H1 (cell line): ENCODE data around the gene DDX31. TPM values are rescaled to one million over a fixed set of nuclear protein-coding genes. Genes with fewer than 3 reads are reported as not detected.

Experiments used
- CTCF ChIA-PET: fragments of 300-600 bp; sonication (Branson Sonifier 250); formaldehyde crosslinking; loops from one replicate; lab custom pipeline; 2021; ENCODE audit not compliant: partially characterized antibody; lab: Charles Lee
- POLR2A ChIA-PET: fragments of 300-600 bp; sonication (Branson Sonifier 250); formaldehyde crosslinking; loops from one replicate; lab custom pipeline; 2021; ENCODE audit warnings: inconsistent platforms; ENCODE audit not compliant: partially characterized antibody; lab: Charles Lee
- DNase-seq, 2 experiments: peaks; one replicate each; pipeline versions ENCODE4 v3.0.0 to v3.0.0-alpha.2; 2010 to 2022; ENCODE audit warnings: low spot score in 2 of 2, low read depth in 1 of 2, mixed read lengths in 1 of 2
- FAIRE-seq: peaks from 2 replicates; lab custom pipeline; 2011; peaks lifted over from hg19 to GRCh38; lab: Jason Lieb, UNC
- H2AFZ ChIP-seq: 2 replicates; pipeline ENCODE4 v1.8.1; 2012; ENCODE audit warnings: low read length, inconsistent platforms
- H2AK5ac ChIP-seq: 2 replicates; pipeline ENCODE4 v1.6.1; 2013; ENCODE audit warnings: low read depth, low read length
- H2BK120ac ChIP-seq: replicated peaks from 2 replicates; pipeline ENCODE3; 2013; ENCODE audit warnings: low read depth, low read length, inconsistent platforms
- H2BK12ac ChIP-seq: 2 replicates; pipeline ENCODE4 v1.6.1; 2013; ENCODE audit warnings: low read depth, low read length
- H2BK15ac ChIP-seq: 2 replicates; pipeline ENCODE4 v1.6.1; 2013; ENCODE audit warnings: low read length
- H2BK20ac ChIP-seq: 2 replicates; pipeline ENCODE4 v1.6.1; 2013; ENCODE audit warnings: low read length
- H2BK5ac ChIP-seq: 2 replicates; pipeline ENCODE4 v1.6.1; 2013; ENCODE audit warnings: low read depth, low read length
- H3K14ac ChIP-seq: 2 replicates; pipeline ENCODE4 v1.6.1; 2013; ENCODE audit warnings: inconsistent platforms; ENCODE audit not compliant: insufficient read length
- H3K18ac ChIP-seq: 2 replicates; pipeline ENCODE4 v1.6.1; 2013; ENCODE audit warnings: low read length; ENCODE audit errors: extremely low read depth
- H3K23ac ChIP-seq: 2 replicates; pipeline ENCODE4 v1.6.1; 2013; ENCODE audit warnings: inconsistent platforms; ENCODE audit not compliant: insufficient read length
- H3K23me2 ChIP-seq: 2 replicates; pipeline ENCODE4 v1.6.1; 2013; ENCODE audit warnings: low read depth, low read length
- H3K27ac ChIP-seq: 2 replicates; pipeline ENCODE4 v1.6.1; 2011; ENCODE audit warnings: low read depth, low read length, inconsistent platforms
- H3K27me3 ChIP-seq, 4 experiments: replicated peaks in 1 of 4; 1 replicate in 1 of 4; 2 replicates in 3 of 4; pipeline versions ENCODE4 v1.6.1 to v1.8.1; 2011 to 2013; ENCODE audit warnings: low read length in 3 of 4, mild to moderate bottlenecking in 3 of 4, inconsistent platforms in 2 of 4, mixed read lengths in 2 of 4, moderate library complexity in 1 of 4; ENCODE audit not compliant: control insufficient read depth in 3 of 4, insufficient read depth in 3 of 4; ENCODE audit errors: extremely low read depth in 1 of 4
- H3K36me3 ChIP-seq, 4 experiments: 2 replicates each; pipeline versions ENCODE4 v1.6.1 to v1.8.1; 2011 to 2013; ENCODE audit warnings: mild to moderate bottlenecking in 4 of 4, low read length in 3 of 4, moderate library complexity in 2 of 4, control low read depth in 1 of 4, inconsistent platforms in 1 of 4; ENCODE audit not compliant: insufficient read depth in 4 of 4, control insufficient read depth in 2 of 4
- H3K4ac ChIP-seq: replicated peaks from 2 replicates; pipeline ENCODE3; 2013; ENCODE audit warnings: low read length, low read depth, mixed read lengths, inconsistent platforms; ENCODE audit not compliant: insufficient read length
- H3K4me1 ChIP-seq, 4 experiments: replicated peaks in 1 of 4; 1 replicate in 1 of 4; 2 replicates in 3 of 4; pipeline versions ENCODE4 v1.6.1 to v1.8.1; 2011 to 2013; ENCODE audit warnings: low read length in 3 of 4, inconsistent platforms in 2 of 4, mixed read lengths in 1 of 4; ENCODE audit not compliant: insufficient read depth in 4 of 4, control insufficient read depth in 3 of 4
- H3K4me2 ChIP-seq, 2 experiments: 2 replicates each; pipeline versions ENCODE4 v1.6.1 to v1.8.1; 2011 to 2013; ENCODE audit warnings: low read depth in 2 of 2, low read length in 2 of 2, control low read depth in 1 of 2, inconsistent platforms in 1 of 2, mild to moderate bottlenecking in 1 of 2; ENCODE audit not compliant: insufficient read depth in 1 of 2
- H3K4me3 ChIP-seq, 4 experiments: fragments of 200-600, 300-600 bp in 1 of 4; sonication (generic), shearing (Covaris generic), sonication (Bioruptor Twin) in 1 of 4; 2 replicates each; pipeline versions ENCODE4 v1.5.1 to v1.8.1; 2011 to 2016; ENCODE audit warnings: low read length in 4 of 4, low read depth in 3 of 4, control low read depth in 2 of 4, inconsistent platforms in 2 of 4, mild to moderate bottlenecking in 2 of 4, mixed read lengths in 1 of 4, moderate library complexity in 1 of 4; ENCODE audit not compliant: insufficient read depth in 2 of 4; ENCODE audit errors: extremely low read depth in 1 of 4
- H3K56ac ChIP-seq: replicated peaks from 2 replicates; pipeline ENCODE3; 2013; ENCODE audit warnings: low read depth, mild to moderate bottlenecking, mixed read lengths, low read length, inconsistent platforms; ENCODE audit not compliant: insufficient read length
- H3K79me1 ChIP-seq: 2 replicates; pipeline ENCODE4 v1.6.1; 2013; ENCODE audit warnings: low read depth, low read length, control low read depth
- H3K79me2 ChIP-seq, 2 experiments: 2 replicates each; pipeline versions ENCODE4 v1.6.1 to v1.8.1; 2012 to 2013; ENCODE audit warnings: low read length in 2 of 2, mild to moderate bottlenecking in 2 of 2, inconsistent platforms in 1 of 2; ENCODE audit not compliant: insufficient read depth in 2 of 2, control insufficient read depth in 1 of 2
- H3K9ac ChIP-seq, 4 experiments: replicated peaks in 1 of 4; 1 replicate in 1 of 4; 2 replicates in 3 of 4; pipeline versions ENCODE4 v1.6.1 to v1.8.1; 2011 to 2013; ENCODE audit warnings: low read depth in 3 of 4, low read length in 3 of 4, control low read depth in 2 of 4, mild to moderate bottlenecking in 2 of 4, moderate library complexity in 2 of 4, inconsistent platforms in 1 of 4; ENCODE audit errors: extremely low read depth in 1 of 4
- H3K9me3 ChIP-seq, 2 experiments: 2 replicates each; pipeline versions ENCODE4 v1.6.1 to v1.8.1; 2012 to 2013; ENCODE audit warnings: mild to moderate bottlenecking in 2 of 2, moderate library complexity in 2 of 2, control low read depth in 1 of 2, inconsistent platforms in 1 of 2, low read depth in 1 of 2, low read length in 1 of 2, mixed read lengths in 1 of 2; ENCODE audit not compliant: insufficient read depth in 2 of 2
- H4K20me1 ChIP-seq, 2 experiments: replicated peaks in 1 of 2; 2 replicates each; pipeline versions ENCODE3 to v1.8.1; 2011 to 2013; ENCODE audit warnings: inconsistent platforms in 2 of 2, low read length in 2 of 2, mild to moderate bottlenecking in 1 of 2; ENCODE audit not compliant: insufficient read depth in 2 of 2, control insufficient read depth in 1 of 2
- H4K5ac ChIP-seq: 2 replicates; pipeline ENCODE4 v1.6.1; 2013; ENCODE audit warnings: low read length, low read depth, mixed read lengths, inconsistent platforms; ENCODE audit not compliant: insufficient read length
- H4K8ac ChIP-seq: 2 replicates; pipeline ENCODE4 v1.8.0; 2013; ENCODE audit warnings: mild to moderate bottlenecking, moderate library complexity, low read length, inconsistent platforms; ENCODE audit not compliant: insufficient read depth; ENCODE audit errors: extremely low read depth
- H4K91ac ChIP-seq: replicated peaks from 2 replicates; pipeline ENCODE3; 2013; ENCODE audit warnings: low read length, mixed read lengths, inconsistent platforms; ENCODE audit not compliant: insufficient read length
- ATF2 ChIP-seq: IDR thresholded peaks from 2 replicates; pipeline ENCODE4 v1.6.1; 2012; ENCODE audit warnings: low read length, inconsistent platforms
- MAFK ChIP-seq: IDR thresholded peaks from 2 replicates; pipeline ENCODE4 v1.6.1; 2012; ENCODE audit warnings: low read depth, mild to moderate bottlenecking, improper control_type of control experiment, low read length
- WGBS, 2 experiments: shearing (Covaris generic) in 1 of 2; methylation state at CpG; one replicate each; pipeline versions ENCODE4 v1.1.6 to v1.1.7; 2013 to 2015; ENCODE audit warnings: low lambda C conversion rate in 2 of 2, mixed read lengths in 2 of 2, inconsistent platforms in 1 of 2, low coverage in 1 of 2, missing lambda C conversion rate in 1 of 2; ENCODE audit not compliant: insufficient replicate concordance in 2 of 2, insufficient coverage in 1 of 2, insufficient read length in 1 of 2; ENCODE audit errors: extremely low coverage in 1 of 2, missing lambda C conversion rate in 1 of 2; 5-methylcytosine and 5-hydroxymethylcytosine counted together
- polyA plus RNA-seq, 7 experiments: library from polyadenylated mRNA; depleted of rRNA in 3 of 7; stranded (reverse) in 5 of 7; unstranded in 2 of 7; fragments of >200 nt in 5 of 7; fragments of 200-250 nt in 2 of 7; gene quantifications; 1 replicate in 5 of 7; 2 replicates in 1 of 7; 4 replicates in 1 of 7; pipeline versions ENCODE4 v1.2.1 to v1.2.3, GENCODE V29; 2011 to 2013; ENCODE audit warnings: missing spikeins in 2 of 7, mixed read lengths in 2 of 7
- total RNA-seq: library from RNA; stranded (reverse); fragmentation: NEBNext Ultra II Directional; extraction: Animal tissue kit (Norgen Biotek cat#: 25700); gene quantifications from 2 replicates; pipeline ENCODE4 v1.2.1, GENCODE V29; 2021

Gene DDX31
- total and polyA plus RNA-seq, 2 of the 8 experiments (the other 6 are each of a cell fraction or from before 2014, with no cell fraction given) = 9.5 to 23.7 TPM

- no peak overlapping the region for H3K27ac ChIP-seq
- H2BK20ac ChIP-seq = no peak overlapping the region
- no peak overlapping the region for H3K23ac ChIP-seq
- H3K79me1 ChIP-seq = peaks cover 6% of the 10 kb centered on the region; the same call in 1 of the 2 replicates
- H3K4me2 ChIP-seq = no peak overlapping the region
- H3K4me1 ChIP-seq = no peaks in the 10 kb centered on the region
- FAIRE-seq (no peak), DNase-seq (no peak)
- TF ChIP-seq MAFK (no peak), ATF2 (no peak)
- no peak overlapping the region for H4K91ac ChIP-seq
- H2AK5ac ChIP-seq = no peak overlapping the region
- no peak overlapping the region for H2BK12ac ChIP-seq
- peaks cover 0 to 60% of the 10 kb centered on the region in 2 experiments; a peak in 3 of 4 replicates for H3K79me2 ChIP-seq
- peaks cover 14 to 71% (median 54%) of the 10 kb centered on the region in 4 experiments for H3K36me3 ChIP-seq
- no peak overlapping the region for H4K8ac ChIP-seq
- no peaks in the 10 kb centered on the region for H3K27me3 ChIP-seq
- no peak overlapping the region for H3K9ac ChIP-seq
- H3K23me2 ChIP-seq = no peaks in the 10 kb centered on the region
- H3K56ac ChIP-seq = no peak overlapping the region
- H3K14ac ChIP-seq = no peak overlapping the region
- no peak overlapping the region for H4K5ac ChIP-seq
- ChIA-PET CTCF (interaction anchor here (2.1 kb wide), 1 partner anchor 10 kb away, joined by 13 read pairs; no protein-coding TSS in a partner anchor), POLR2A (interaction anchor here (1.1 to 2.1 kb wide), 2 partner anchors 10 to 14 kb away, joined by 3 to 6 read pairs; partner anchors contain the start of genes DDX31 and GTF3C4)
- H4K20me1 ChIP-seq = peaks cover 9 to 12% of the 10 kb centered on the region in 2 experiments
- no peak overlapping the region for H3K4ac ChIP-seq
- no peak overlapping the region for H2AFZ ChIP-seq
- H2BK120ac ChIP-seq = no peak overlapping the region
- no peak overlapping the region for H3K18ac ChIP-seq
- no peak overlapping the region for H2BK5ac ChIP-seq
- H3K9me3 ChIP-seq = no peaks in the 10 kb centered on the region
- WGBS, 2 experiments = 91% methylated on average over 1 of the region's 1 CpG; no CpG with 5 or more reads in 1 of the 2 experiments
- H2BK15ac ChIP-seq = no peak overlapping the region
- H3K4me3 ChIP-seq = no peak overlapping the region
Observed at GRCh38 chr9:132683873-132684272, 14.1 kb upstream of the DDX31 start.
